GM23248 (cell line): Measurements from ENCODE around the gene CPNE4.

Experiments used
- EZH2 ChIP-seq: fragments of 200-600 bp; sonication (generic); IDR thresholded peaks from 2 replicates; pipeline ENCODE4 v1.6.1; 2018; ENCODE audit warnings: antibody characterized with exemption, mild to moderate bottlenecking; ENCODE audit not compliant: insufficient read depth, poor library complexity, severe bottlenecking
- EZH2phosphoT487 ChIP-seq: fragments of 200-600 bp; sonication (generic); IDR thresholded peaks from 2 replicates; pipeline ENCODE4 v1.6.1; 2018; ENCODE audit warnings: antibody characterized with exemption, moderate library complexity, mild to moderate bottlenecking, low read depth; ENCODE audit not compliant: insufficient read depth

DNA sequence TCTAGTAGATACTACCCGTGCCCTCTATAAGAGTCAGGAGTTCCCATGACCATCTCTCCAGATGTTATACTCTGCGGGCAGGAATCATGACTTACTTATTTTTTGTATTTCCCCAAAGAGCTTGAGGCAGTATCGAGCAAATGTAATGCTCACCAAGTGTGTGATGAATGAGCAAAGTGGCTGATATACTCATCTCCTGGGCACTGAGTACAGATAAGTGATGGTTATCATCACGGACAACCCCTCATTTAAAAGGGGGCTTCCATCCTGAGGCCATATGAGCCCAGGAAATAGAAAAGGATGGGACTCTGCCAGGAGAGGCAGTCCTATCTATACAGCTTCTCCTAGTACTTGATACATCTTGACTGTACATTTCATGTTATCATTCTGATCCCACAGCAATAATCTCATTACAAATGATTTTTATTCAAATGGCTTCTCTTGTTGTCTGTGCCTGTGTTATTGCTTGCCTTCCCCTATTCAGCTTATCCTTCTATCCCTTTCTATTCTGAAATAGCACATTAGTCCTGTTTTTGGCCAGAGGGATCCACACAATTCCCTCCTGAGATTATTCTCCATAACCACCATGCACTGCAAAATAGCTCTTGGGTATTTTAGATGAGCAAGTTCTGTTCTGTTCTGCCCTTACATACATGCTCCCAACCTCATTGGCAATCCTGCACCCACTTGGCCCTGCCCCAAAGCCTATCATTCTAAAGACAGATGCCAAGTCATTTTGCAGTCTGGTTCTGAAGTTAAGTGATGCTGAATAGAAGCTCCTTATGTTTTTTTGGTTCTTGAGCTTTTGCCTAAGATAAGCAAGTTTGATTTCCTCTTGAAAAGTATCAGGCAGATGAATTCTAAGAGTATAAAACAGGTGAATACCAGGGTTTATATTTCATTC is 484.0 kb downstream of the CPNE4 start:
- no peak for TF ChIP-seq EZH2phosphoT487
- no peak for TF ChIP-seq EZH2
